Stimulated activated CD4-positive, alpha-beta T cell treated with anti-CD3 and anti-CD28 coated beads, TNF-alpha, amount 100 ng/mL, for 48 hours (primary cell): ENCODE measurements around the gene ENDOD1.

Experiments used
- DNase-seq, 3 donors: peaks; one replicate each; pipeline ENCODE4 v3.0.0-alpha.2; 2020; ENCODE audit warnings: low read depth in 3 of 3

The ENDOD1 gene

DNA sequence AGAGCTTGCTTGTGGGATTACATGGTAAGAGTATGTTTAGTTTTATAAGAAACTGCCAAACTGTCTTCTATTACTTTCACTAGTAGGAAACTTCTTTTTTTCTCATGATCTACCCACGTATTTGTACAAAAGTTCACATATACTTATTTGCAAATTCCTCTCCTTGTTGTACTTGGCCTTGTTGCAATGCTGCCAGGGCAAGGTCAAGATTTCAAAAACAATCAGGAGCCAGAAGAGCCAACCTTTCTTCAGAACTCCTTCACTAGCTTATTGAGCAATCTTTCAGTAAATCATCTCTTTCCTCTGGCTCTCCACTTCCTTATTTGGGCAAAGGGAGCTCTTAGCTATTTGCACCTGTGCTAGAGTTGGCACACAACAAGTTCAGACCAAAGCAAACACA, 13.2 kb upstream of the ENDOD1 start:
- DNase-seq: no peak

- no peak for DNase-seq
These were observed 12.7 kb upstream of the ENDOD1 start for GRCh38 chr11:95076981-95077380.

GRCh38 chr11:95078526-95078925, 11.1 kb upstream of the ENDOD1 start:
- DNase-seq: no peak

DNA sequence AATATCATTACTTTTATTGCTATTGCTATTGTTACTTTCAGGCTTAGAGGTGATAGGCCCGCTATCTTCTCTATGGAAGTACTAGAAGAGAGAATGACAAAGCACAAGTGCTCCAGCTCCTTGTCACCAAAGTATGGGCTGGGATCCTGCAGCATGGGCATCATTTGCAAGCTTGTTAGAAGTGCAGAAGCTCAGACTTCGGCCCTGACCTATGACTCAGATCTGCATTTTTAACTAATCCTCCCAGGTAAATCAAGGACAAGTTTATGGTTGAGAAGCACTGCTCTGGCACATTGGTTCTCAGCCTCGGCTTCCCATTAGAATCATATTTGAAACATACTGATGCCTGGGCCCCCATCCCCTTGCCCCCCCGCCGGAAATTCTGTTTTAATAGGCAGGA, 8.6 kb upstream of the ENDOD1 start:
- no peak for DNase-seq

- no peak for DNase-seq
These were observed 8.2 kb upstream of the ENDOD1 start for GRCh38 chr11:95081412-95081811.

DNA sequence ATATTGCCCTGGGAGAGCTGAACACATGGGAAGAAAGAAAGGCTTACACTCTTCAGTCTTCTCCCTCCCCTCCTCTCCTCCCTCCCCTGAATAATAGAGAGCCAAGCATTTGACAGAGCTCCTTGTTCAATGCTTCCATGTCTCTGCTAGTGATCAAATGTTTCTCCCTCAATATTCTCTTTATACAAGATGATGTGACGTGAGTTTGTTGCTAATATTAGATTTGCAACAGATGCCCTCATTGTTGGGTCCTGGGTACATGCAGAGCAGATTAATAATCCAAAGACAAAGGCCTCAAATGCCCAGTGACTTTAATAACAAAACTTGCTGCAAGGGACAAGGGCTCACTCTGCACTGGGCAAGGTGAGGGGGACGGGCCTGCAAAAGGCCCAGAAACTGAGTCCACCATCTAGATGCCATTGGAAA, 7.1 kb upstream of the ENDOD1 start:
- DNase-seq: no peak

DNA sequence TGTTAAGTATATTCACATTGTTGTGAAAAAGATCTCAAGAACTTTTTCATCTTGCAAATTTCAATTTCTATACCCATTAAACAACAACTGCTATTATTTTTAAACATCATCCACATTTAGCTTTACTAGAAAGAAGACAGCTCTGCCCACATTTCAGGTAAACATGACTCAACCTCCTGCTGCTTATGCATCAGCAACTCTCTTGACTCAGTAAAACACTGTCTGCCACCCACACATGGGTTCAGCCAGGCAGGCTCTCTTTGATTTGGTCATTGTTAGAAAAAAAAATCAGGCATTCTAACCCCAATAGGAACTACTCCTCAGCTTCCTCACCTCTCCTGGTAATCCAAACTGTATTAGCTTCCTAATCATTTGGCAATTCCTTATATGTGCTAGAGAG, 5.1 kb upstream of the ENDOD1 start:
- peak in 2 of 3 donors; percentile 52 to 55 for DNase-seq

GRCh38 chr11:95085117-95085816, 4.4 kb upstream of the ENDOD1 start:
- no peak for DNase-seq

GRCh38 chr11:95086151-95086550, 3.5 kb upstream of the ENDOD1 start:
- no peak for DNase-seq

DNA sequence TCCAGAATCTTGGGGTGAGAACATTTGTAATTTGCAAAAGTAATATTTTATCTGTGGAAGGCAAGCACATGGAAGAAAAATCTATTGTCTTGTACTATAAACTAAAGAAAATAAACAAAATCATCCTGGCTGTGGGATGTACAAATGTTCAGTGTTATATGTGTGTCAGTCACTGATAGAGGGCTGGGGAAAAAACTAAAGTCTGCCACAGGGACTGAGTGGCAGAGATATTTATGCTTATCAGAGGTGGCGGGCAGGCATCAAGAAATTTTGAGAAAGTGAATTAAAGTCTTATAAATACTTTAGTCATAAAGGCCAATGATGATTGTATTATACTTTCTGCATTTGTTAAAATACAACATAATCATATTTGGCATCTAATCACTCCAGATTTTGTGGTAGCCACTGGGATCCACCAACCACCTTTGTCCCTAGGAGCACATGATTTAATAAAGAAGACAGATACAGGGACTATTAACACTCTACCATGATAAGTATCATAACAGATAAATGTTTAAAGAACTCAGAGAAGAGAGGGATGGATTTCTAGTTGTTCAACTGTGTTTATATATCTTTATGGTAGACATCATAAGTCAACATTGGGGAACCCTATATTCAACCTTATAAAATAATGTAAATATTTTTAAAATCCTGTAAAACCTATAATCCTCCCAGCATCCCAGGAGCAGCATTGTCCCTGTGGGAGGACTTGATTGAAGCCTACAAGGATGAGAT, 2.6 kb upstream of the ENDOD1 start:
- DNase-seq: no peak

DNA sequence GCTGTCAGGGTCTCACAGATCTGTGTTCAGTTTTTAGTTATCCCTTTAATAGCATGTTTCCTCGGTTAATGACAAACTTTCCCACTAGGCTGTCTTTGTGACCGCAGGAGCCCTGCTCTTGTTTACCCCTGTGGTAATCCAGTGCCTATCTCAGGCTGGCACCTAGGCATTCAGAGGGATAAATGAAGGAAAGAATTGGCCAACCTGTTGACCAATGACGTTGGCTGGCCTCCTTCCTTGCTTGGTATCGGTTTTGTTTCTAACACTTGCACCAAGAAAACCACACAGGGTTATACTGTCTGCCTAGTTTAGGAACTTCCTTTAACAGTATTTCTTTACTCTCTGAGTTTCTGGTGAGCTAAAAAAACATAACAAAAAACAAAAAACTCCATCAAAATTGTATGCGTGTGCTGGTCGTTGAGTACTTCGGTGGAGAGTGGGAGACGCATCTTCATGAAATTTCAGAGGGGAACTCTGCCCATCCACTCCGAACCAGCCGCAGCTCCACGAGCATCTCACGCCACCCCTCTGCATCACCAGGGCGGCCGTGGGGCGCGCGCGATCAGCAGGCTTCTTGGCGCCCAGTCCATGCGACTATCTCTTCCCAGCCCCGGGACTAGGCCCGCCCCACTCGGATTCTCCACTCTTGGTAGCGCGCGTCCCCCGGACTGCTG, 563 bp upstream of the ENDOD1 start:
- DNase-seq: no peak

DNA sequence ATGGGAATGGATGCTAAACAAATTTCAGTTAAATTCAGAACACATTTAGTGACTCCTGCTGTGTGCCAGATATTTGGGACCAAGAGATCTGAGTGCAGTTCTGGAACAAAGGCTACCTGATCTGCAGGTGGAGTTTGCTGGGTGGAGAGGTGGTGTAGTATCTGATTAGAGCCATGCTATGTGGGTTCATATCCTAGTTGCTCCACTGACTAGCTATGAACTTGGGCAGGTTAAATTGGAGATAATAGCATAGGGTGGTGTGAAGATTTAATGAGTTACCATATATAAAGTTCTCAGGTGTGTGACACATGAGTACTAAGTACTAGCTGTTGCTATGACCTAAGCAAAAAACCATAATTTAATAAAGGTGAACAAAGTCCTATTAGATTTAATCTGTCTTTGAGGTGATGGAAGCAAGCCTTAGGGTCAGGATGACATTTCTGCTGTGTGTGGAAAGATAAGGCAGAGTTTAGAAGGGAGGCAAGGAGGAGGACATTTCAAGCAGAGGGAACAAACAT, 2.1 kb downstream of the ENDOD1 start:
- no peak for DNase-seq

DNA sequence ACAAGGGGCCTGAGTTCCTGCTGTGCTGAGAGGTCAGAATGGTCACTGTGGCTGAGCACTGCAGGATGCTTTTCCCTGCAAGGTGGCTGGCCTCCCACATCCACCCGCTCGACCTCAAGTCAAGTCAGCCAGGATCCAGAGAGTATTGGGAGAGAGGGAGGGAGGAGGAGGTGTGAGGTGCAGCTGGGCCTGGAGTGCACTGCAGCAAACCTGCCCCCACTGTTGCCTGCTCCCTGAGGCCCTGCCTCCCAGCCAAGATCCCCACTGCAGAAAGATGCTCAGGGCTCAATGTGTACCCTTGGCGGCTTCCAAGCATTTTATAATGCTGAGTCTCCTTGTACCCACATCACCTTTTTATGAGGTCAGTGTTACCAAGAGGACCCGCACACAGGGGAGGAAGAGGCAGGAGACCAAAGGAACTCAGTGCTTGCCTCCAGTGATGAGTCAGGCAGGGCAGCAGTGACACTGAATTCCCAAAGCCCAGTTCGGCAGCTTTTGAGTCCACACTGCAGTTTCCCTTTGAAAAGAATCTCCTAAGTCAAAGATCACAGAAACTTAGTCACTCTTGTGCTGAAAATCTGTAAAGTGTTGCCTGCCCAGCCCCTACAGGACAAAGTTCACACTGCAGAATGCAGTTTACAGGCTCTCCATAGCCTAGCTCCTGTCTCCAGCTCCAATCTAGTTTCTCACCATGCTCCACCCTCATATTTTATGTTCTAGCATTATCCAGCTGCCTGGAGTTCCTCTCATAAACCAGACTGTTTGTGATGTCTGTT, 3.1 kb downstream of the ENDOD1 start:
- DNase-seq: peak; percentile 13 to 29 (median 14)

- DNase-seq: no peak
These were observed 3.9 kb downstream of the ENDOD1 start for GRCh38 chr11:95093548-95093947.

GRCh38 chr11:95095858-95096587, 6.4 kb downstream of the ENDOD1 start:
- DNase-seq: no peak

GRCh38 chr11:95097209-95097608, 7.6 kb downstream of the ENDOD1 start:
- DNase-seq: no peak

DNA sequence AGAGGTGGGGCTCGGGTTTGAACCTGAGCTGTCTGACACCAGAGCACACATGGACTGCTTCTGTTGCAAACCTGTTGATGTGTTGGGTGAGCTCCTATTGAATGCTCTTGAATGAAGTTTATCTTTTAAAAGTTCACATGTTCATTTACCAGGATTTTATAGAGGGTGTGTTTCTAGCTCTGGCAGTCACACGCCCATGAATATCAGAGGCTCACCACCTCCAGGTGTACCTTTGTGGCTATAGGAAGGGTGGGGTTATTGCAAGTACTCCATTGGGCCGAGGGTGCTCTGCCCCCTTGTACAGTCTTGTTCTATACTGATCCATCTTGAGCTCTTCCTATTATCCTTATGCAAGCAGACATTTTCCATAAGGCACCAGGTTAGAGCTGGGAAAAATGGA, 9.2 kb downstream of the ENDOD1 start:
- no peak for DNase-seq

DNA sequence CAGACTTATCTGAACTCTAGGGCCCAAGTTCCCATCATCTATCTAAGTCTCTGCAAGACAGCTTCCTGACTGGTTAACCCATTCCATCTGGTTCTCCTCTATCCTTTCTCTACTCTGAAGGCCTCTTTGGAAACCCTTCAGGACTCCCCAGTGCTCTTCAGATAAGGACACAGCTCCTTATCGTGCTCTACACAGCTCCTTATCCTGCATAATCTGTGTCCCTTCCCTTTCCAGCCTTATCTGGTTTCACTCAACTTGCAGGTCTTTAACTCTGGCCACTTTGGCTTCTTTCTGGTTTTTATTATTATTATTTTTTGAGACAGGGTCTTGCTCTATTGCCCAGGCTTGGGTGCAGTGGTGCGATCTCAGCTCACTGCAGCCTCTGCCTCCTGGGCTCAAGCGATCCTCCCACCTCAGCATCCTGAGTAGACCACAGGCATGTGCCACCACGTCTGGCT, 10.6 kb downstream of the ENDOD1 start:
- DNase-seq: no peak

GRCh38 chr11:95100856-95101507, 11.3 kb downstream of the ENDOD1 start:
- DNase-seq: no peak

GRCh38 chr11:95101935-95102334, 12.3 kb downstream of the ENDOD1 start:
- no peak for DNase-seq

- no peak for DNase-seq
These were observed 13.1 kb downstream of the ENDOD1 start for GRCh38 chr11:95102733-95103132.
